SH-SY5Y (cell line): ENCODE results near the gene ANG.

ENCODE experiments used
- GATA2 ChIP-seq: IDR thresholded peaks from 2 replicates; pipeline ENCODE4 v1.6.1; 2011; ENCODE audit warnings: mild to moderate bottlenecking, low read depth, low read length
- GATA3 ChIP-seq: IDR thresholded peaks from 2 replicates; pipeline ENCODE4 v1.6.1; 2011; ENCODE audit warnings: low read depth, mild to moderate bottlenecking, low read length, moderate library complexity

- TF ChIP-seq GATA2 = no peak
- no peak for TF ChIP-seq GATA3
These were observed 45.9 kb downstream of the ANG start for GRCh38 chr14:20734430-20734806.
